ENCODE data around the gene CA10. TPM values are rescaled to one million over a fixed set of nuclear protein-coding genes. Genes with fewer than 3 reads are reported as not detected.

The CA10 gene
- total RNA-seq, 2 donors from 2014 or later, result not detected

- H3K36me3 ChIP-seq, result no peaks in the 10 kb centered on the region
- no peaks in the 10 kb centered on the region for H3K27me3 ChIP-seq (replicated peaks; ENCODE audit: insufficient read depth)
- no peak overlapping the region for H3K4me3 ChIP-seq
- DNase-seq (ENCODE audit: low spot score) (no peak), ATAC-seq (ENCODE audit: insufficient number of reproducible peaks, low FRiP score, low read depth) (no peak)
- H3K27ac ChIP-seq, result no peak overlapping the region
- TF ChIP-seq CTCF (IDR thresholded peaks at IDR 0.05), result no peak
- no peaks in the 10 kb centered on the region for H3K4me1 ChIP-seq (ENCODE audit: control insufficient read depth in 1 of 2, low read depth in 2 of 2)
- no peaks in the 10 kb centered on the region for H3K9me3 ChIP-seq
These were observed 475.2 kb downstream of the CA10 start for GRCh38 chr17:51683291-51683690.

- TF ChIP-seq CTCF (IDR thresholded peaks at IDR 0.05), result no peak
- no peak for ATAC-seq (ENCODE audit: insufficient number of reproducible peaks, low FRiP score, low read depth)
- no peak overlapping the region for H3K27ac ChIP-seq
These were observed 476.4 kb downstream of the CA10 start for GRCh38 chr17:51682115-51682514.

GRCh38 chr17:51677875-51678274 is 480.6 kb downstream of the CA10 start:
- H3K27me3 ChIP-seq (replicated peaks; ENCODE audit: insufficient read depth), result no peaks in the 10 kb centered on the region
- no peak for TF ChIP-seq CTCF (IDR thresholded peaks at IDR 0.05)
- ATAC-seq (ENCODE audit: insufficient number of reproducible peaks, low FRiP score, low read depth), result no peak
- no peak overlapping the region for H3K4me3 ChIP-seq
- H3K36me3 ChIP-seq, result no peaks in the 10 kb centered on the region
- no peaks in the 10 kb centered on the region for H3K9me3 ChIP-seq
- H3K4me1 ChIP-seq (ENCODE audit: control insufficient read depth in 1 of 2, low read depth in 2 of 2), result no peaks in the 10 kb centered on the region
- no peak for DNase-seq (ENCODE audit: low spot score)
- H3K27ac ChIP-seq, result no peak overlapping the region

More at GRCh38 chr17:51682115-51682514, 476.4 kb downstream of the CA10 start:
- no peak overlapping the region for H3K4me3 ChIP-seq
- H3K36me3 ChIP-seq, result no peaks in the 10 kb centered on the region
- no peaks in the 10 kb centered on the region for H3K4me1 ChIP-seq (ENCODE audit: control insufficient read depth in 1 of 2, low read depth in 2 of 2)
- no peak for DNase-seq (ENCODE audit: low spot score)
- H3K9me3 ChIP-seq, result no peaks in the 10 kb centered on the region
- no peaks in the 10 kb centered on the region for H3K27me3 ChIP-seq (replicated peaks; ENCODE audit: insufficient read depth)

- H3K4me1 ChIP-seq (ENCODE audit: control insufficient read depth in 1 of 2, low read depth in 2 of 2), result no peaks in the 10 kb centered on the region
- H3K27ac ChIP-seq, result no peak overlapping the region
- DNase-seq (ENCODE audit: low spot score), result no peak
- no peaks in the 10 kb centered on the region for H3K9me3 ChIP-seq
- no peaks in the 10 kb centered on the region for H3K27me3 ChIP-seq (replicated peaks; ENCODE audit: insufficient read depth)
- H3K36me3 ChIP-seq, result no peaks in the 10 kb centered on the region
- no peak for TF ChIP-seq CTCF (IDR thresholded peaks at IDR 0.05)
- H3K4me3 ChIP-seq, result no peak overlapping the region
- no peak for ATAC-seq (ENCODE audit: insufficient number of reproducible peaks, low FRiP score, low read depth)
These were observed 481.6 kb downstream of the CA10 start for GRCh38 chr17:51676691-51677487.

DNA sequence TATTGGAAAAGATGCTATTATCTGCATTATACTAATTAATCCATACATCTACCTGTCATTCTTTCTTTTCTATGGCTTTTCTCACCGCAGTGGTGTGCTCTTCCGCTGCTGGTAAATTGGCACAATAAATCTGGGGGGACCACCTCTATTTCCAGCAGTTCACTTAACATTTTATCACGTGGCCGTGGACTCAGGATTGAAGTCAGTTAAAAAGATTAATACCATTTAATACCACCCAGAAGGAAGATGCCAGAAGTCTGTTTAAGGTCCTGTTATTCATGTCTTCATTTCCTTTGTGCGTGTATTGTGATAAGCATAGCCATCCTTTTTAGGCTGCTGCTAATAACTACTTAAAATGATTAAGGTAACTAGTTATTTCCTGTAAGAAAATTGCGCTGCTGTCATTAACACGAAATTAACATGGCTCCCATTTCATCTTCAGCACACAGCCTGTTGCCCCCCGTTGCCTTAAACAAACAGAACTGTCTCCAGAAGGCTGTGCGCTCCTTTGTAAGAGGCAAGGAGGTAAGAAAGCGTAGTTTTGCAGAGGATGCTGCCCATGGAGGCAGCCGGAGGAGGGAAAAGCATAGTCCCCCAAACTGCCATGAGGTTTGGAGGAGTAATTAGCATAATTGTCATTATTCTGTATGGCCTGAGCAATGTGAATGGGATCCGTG is 483.8 kb downstream of the CA10 start:
- H3K9me3 ChIP-seq, result no peaks in the 10 kb centered on the region
- H3K36me3 ChIP-seq, result no peaks in the 10 kb centered on the region
- no peak overlapping the region for H3K27ac ChIP-seq
- DNase-seq (ENCODE audit: low spot score) (no peak), ATAC-seq (ENCODE audit: insufficient number of reproducible peaks, low FRiP score, low read depth) (no peak)
- H3K4me3 ChIP-seq, result no peak overlapping the region
- no peaks in the 10 kb centered on the region for H3K27me3 ChIP-seq (replicated peaks; ENCODE audit: insufficient read depth)
- no peak for TF ChIP-seq CTCF (IDR thresholded peaks at IDR 0.05)
- H3K4me1 ChIP-seq (ENCODE audit: control insufficient read depth in 1 of 2, low read depth in 2 of 2), result no peaks in the 10 kb centered on the region
